Neural cell (in vitro differentiated cells): ENCODE data around the gene LTBP1. TPM values are rescaled to one million over a fixed set of nuclear protein-coding genes. Genes with fewer than 3 reads are reported as not detected.

Experiments used
- H2AFZ ChIP-seq: fragments of 200-600, 300-800 bp; sonication (generic), shearing (Covaris generic); 2 replicates; pipeline ENCODE4 v1.6.0; 2014; ENCODE audit warnings: low read depth, mild to moderate bottlenecking, antibody characterized with exemption, low read length, moderate library complexity
- H3F3A ChIP-seq: fragments of 200-600 bp; shearing (Covaris generic); 2 replicates; pipeline ENCODE4 v1.6.1; 2016; ENCODE audit warnings: mild to moderate bottlenecking, moderate library complexity, mixed read lengths, antibody characterized with exemption, low read length; ENCODE audit not compliant: insufficient read depth, poor library complexity, severe bottlenecking
- H3K27ac ChIP-seq: fragments of 200-600, 300-800 bp; sonication (generic), shearing (Covaris generic); 2 replicates; pipeline ENCODE4 v1.5.1; 2014; ENCODE audit warnings: mild to moderate bottlenecking, low read length, moderate library complexity
- H3K27me3 ChIP-seq: fragments of 300-800, 200-600 bp; sonication (generic), shearing (Covaris generic); 2 replicates; pipeline ENCODE4 v1.6.0; 2014; ENCODE audit warnings: mild to moderate bottlenecking, low read depth, low read length, moderate library complexity; ENCODE audit not compliant: insufficient read depth
- H3K36me3 ChIP-seq: fragments of 300-800, 200-600 bp; sonication (generic), shearing (Covaris generic); 2 replicates; pipeline ENCODE4 v1.5.1; 2014; ENCODE audit warnings: mild to moderate bottlenecking, antibody characterized with exemption, low read length, moderate library complexity; ENCODE audit not compliant: insufficient read depth
- H3K4me2 ChIP-seq: fragments of 300-800, 200-600 bp; sonication (generic), shearing (Covaris generic); 2 replicates; pipeline ENCODE4 v1.6.0; 2014; ENCODE audit warnings: mild to moderate bottlenecking, low read length
- H3K4me3 ChIP-seq: fragments of 300-800, 200-600 bp; sonication (generic), shearing (Covaris generic); 2 replicates; pipeline ENCODE4 v1.5.1; 2014; ENCODE audit warnings: mild to moderate bottlenecking, low read length, moderate library complexity
- H3K79me2 ChIP-seq: fragments of 200-600 bp; shearing (Covaris generic); replicated peaks from 2 replicates; pipeline ENCODE4 v1.6.0; 2014; ENCODE audit warnings: mild to moderate bottlenecking, low read length, moderate library complexity; ENCODE audit not compliant: insufficient read depth
- H3K9ac ChIP-seq: fragments of 300-800, 200-600 bp; sonication (generic), shearing (Covaris generic); 2 replicates; pipeline ENCODE4 v1.6.1; 2016; ENCODE audit warnings: mild to moderate bottlenecking, low read length, mixed read lengths
- H3K9me2 ChIP-seq: fragments of 200-600 bp; shearing (Covaris generic); 2 replicates; pipeline ENCODE4 v1.6.1; 2016; ENCODE audit warnings: mild to moderate bottlenecking, low read length, mixed read lengths; ENCODE audit not compliant: insufficient read depth
- H3K9me3 ChIP-seq: fragments of 200-600, 300-800 bp; sonication (generic), shearing (Covaris generic); 2 replicates; pipeline ENCODE4 v1.6.1; 2016; ENCODE audit warnings: mild to moderate bottlenecking, mixed run types, low read length, moderate library complexity, mixed read lengths
- H4K20me1 ChIP-seq: fragments of 200-600 bp; shearing (Covaris generic); 2 replicates; pipeline ENCODE4 v1.6.1; 2016; ENCODE audit warnings: mild to moderate bottlenecking, mixed run types; ENCODE audit not compliant: insufficient read depth
- CTCF ChIP-seq: fragments of 450-650 bp; IDR thresholded peaks from 2 replicates; pipeline ENCODE4 v1.5.1; 2014; ENCODE audit warnings: antibody characterized with exemption, mild to moderate bottlenecking, moderate library complexity; ENCODE audit not compliant: poor library complexity, severe bottlenecking
- EP300 ChIP-seq: fragments of 450-650 bp; conservative IDR thresholded peaks from 2 replicates; pipeline ENCODE4 v1.6.1; 2014; ENCODE audit warnings: antibody characterized with exemption, mild to moderate bottlenecking, moderate library complexity; ENCODE audit not compliant: poor library complexity, severe bottlenecking
- EZH2 ChIP-seq: fragments of 200-600, 300-800 bp; shearing (Covaris generic), sonication (generic); IDR thresholded peaks from 2 replicates; pipeline ENCODE4 v1.6.1; 2014; ENCODE audit warnings: antibody characterized with exemption, low read length, borderline replicate concordance, mild to moderate bottlenecking; ENCODE audit not compliant: insufficient read depth, poor library complexity, severe bottlenecking
- MXI1 ChIP-seq: fragments of 450-650 bp; conservative IDR thresholded peaks from 2 replicates; pipeline ENCODE4 v1.6.1; 2014; ENCODE audit warnings: antibody characterized with exemption, mild to moderate bottlenecking; ENCODE audit not compliant: poor library complexity, severe bottlenecking
- POLR2AphosphoS5 ChIP-seq: IDR thresholded peaks from 2 replicates; pipeline ENCODE4 v1.6.1; 2012
- RAD21 ChIP-seq: fragments of 450-650 bp; conservative IDR thresholded peaks from 2 replicates; pipeline ENCODE4 v1.6.1; 2014; ENCODE audit warnings: antibody characterized with exemption, mild to moderate bottlenecking, moderate library complexity
- REST ChIP-seq: IDR thresholded peaks from 2 replicates; pipeline ENCODE4 v1.6.1; 2012; ENCODE audit warnings: borderline replicate concordance
- SMC3 ChIP-seq: fragments of 450-650 bp; conservative IDR thresholded peaks from 2 replicates; pipeline ENCODE4 v1.6.1; 2014; ENCODE audit warnings: antibody characterized with exemption, mild to moderate bottlenecking, moderate library complexity; ENCODE audit not compliant: poor library complexity
- TAF1 ChIP-seq: IDR thresholded peaks from 2 replicates; pipeline ENCODE4 v1.6.1; 2012; ENCODE audit warnings: low read depth
- polyA plus RNA-seq: library from polyadenylated mRNA; depleted of rRNA; stranded (reverse); fragments of >200 nt; gene quantifications from 2 replicates; pipeline ENCODE4 v1.2.3, GENCODE V29; 2014

Gene LTBP1
- polyA plus RNA-seq, 1 donor from 2014 or later: 1.8 TPM

- no peak for TF ChIP-seq REST
- no peak for TF ChIP-seq CTCF
- TF ChIP-seq EZH2: no peak
- no peak for TF ChIP-seq EP300
- TF ChIP-seq SMC3: no peak
- TF ChIP-seq TAF1: no peak
- no peak for TF ChIP-seq MXI1
- TF ChIP-seq POLR2AphosphoS5: no peak
- TF ChIP-seq RAD21: no peak
- Histone ChIP-seq H3K27ac (no peak overlapping the region), H3K9me3 (no peaks in the 10 kb centered on the region), H3K27me3 (no peaks in the 10 kb centered on the region), H2AFZ (no peak overlapping the region), H3K9me2 (no peaks in the 10 kb centered on the region), H3K4me2 (no peak overlapping the region), H3K4me3 (no peak overlapping the region), H3K36me3 (no peaks in the 10 kb centered on the region), H3K9ac (no peak overlapping the region), H3F3A (no peaks in the 10 kb centered on the region), H3K79me2 (no peaks in the 10 kb centered on the region), H4K20me1 (no peaks in the 10 kb centered on the region)
Measured at GRCh38 chr2:33131749-33132148, 185.0 kb downstream of the LTBP1 start.

- TF ChIP-seq SMC3: no peak
- no peak overlapping the region for H3K4me3 ChIP-seq
- no peaks in the 10 kb centered on the region for H3K79me2 ChIP-seq
- no peak overlapping the region for H3K4me2 ChIP-seq
- no peak overlapping the region for H3K9ac ChIP-seq
- H3F3A ChIP-seq: no peaks in the 10 kb centered on the region
- H3K27ac ChIP-seq: no peak overlapping the region
- H3K9me2 ChIP-seq: no peaks in the 10 kb centered on the region
- H3K9me3 ChIP-seq: no peaks in the 10 kb centered on the region
- no peak overlapping the region for H2AFZ ChIP-seq
- no peaks in the 10 kb centered on the region for H3K36me3 ChIP-seq
- no peaks in the 10 kb centered on the region for H3K27me3 ChIP-seq
- no peaks in the 10 kb centered on the region for H4K20me1 ChIP-seq
Measured at GRCh38 chr2:33133454-33133952, 186.8 kb downstream of the LTBP1 start.
